SK-N-SH (cell line): Measurements from ENCODE around the gene TGM3. TPM values are rescaled to one million over a fixed set of nuclear protein-coding genes. Genes with fewer than 3 reads are reported as not detected.

Experiments used
- CTCF ChIA-PET: fragments of 300-600, 350-600 bp; formaldehyde crosslinking; extraction: SDS; loops from one replicate; lab custom pipeline; 2021; lab: Yijun Ruan, JAX
- POLR2A ChIA-PET: fragments of 350-600 bp; sonication (Branson Sonifier 250); formaldehyde crosslinking; extraction: SDS; loops from one replicate; lab custom pipeline; 2020; ENCODE audit warnings: antibody characterized with exemption, inconsistent platforms; lab: Yijun Ruan, JAX
- DNase-seq: peaks from one replicate; pipeline ENCODE4 v3.0.0; 2012
- H2AFZ ChIP-seq: fragments of 200-600 bp; sonication (generic); 2 replicates; pipeline ENCODE4 v1.8.1; 2016; ENCODE audit warnings: antibody characterized with exemption, mild to moderate bottlenecking, low read depth
- H3F3A ChIP-seq: fragments of 200-600 bp; sonication (generic); replicated peaks from 2 replicates; pipeline ENCODE3; 2016; ENCODE audit warnings: antibody characterized with exemption, mild to moderate bottlenecking; ENCODE audit not compliant: insufficient read depth
- H3K27ac ChIP-seq, 2 experiments: fragments of 200-500 bp in 1 of 2; fragments of 200-600 bp in 1 of 2; sonication (Bioruptor generic) in 1 of 2; sonication (generic), shearing (Covaris generic) in 1 of 2; 2 replicates each; pipeline versions ENCODE4 v1.5.1 to v1.6.1; 2014 to 2016; ENCODE audit warnings: low read depth in 2 of 2, inconsistent platforms in 1 of 2, low read length in 1 of 2, mild to moderate bottlenecking in 1 of 2, mixed read lengths in 1 of 2
- H3K27me3 ChIP-seq: fragments of 200-600 bp; sonication (generic), shearing (Covaris generic); 2 replicates; pipeline ENCODE4 v1.6.1; 2016; ENCODE audit warnings: mixed run types; ENCODE audit not compliant: insufficient read depth
- H3K36me3 ChIP-seq, 2 experiments: fragments of 200-500 bp in 1 of 2; fragments of 200-600 bp in 1 of 2; sonication (Bioruptor generic) in 1 of 2; sonication (generic) in 1 of 2; replicated peaks in 1 of 2; 2 replicates each; pipeline versions ENCODE3 to v1.5.1; 2014 to 2016; ENCODE audit warnings: low read length in 1 of 2, mild to moderate bottlenecking in 1 of 2; ENCODE audit not compliant: insufficient read depth in 2 of 2, control insufficient read depth in 1 of 2
- H3K4me1 ChIP-seq, 2 experiments: fragments of 200-500 bp in 1 of 2; fragments of 200-600 bp in 1 of 2; sonication (Bioruptor generic) in 1 of 2; sonication (generic), shearing (Covaris generic) in 1 of 2; 2 replicates each; pipeline versions ENCODE4 v1.5.1 to v1.6.1; 2014 to 2016; ENCODE audit warnings: low read depth in 1 of 2, low read length in 1 of 2, mixed run types in 1 of 2; ENCODE audit not compliant: insufficient read depth in 2 of 2, control insufficient read depth in 1 of 2
- H3K4me2 ChIP-seq: fragments of 200-600 bp; sonication (generic), shearing (Covaris generic); 2 replicates; pipeline ENCODE4 v1.6.1; 2017; ENCODE audit warnings: mixed run types
- H3K4me3 ChIP-seq, 2 experiments: fragments of 200-500 bp in 1 of 2; fragments of 200-600 bp in 1 of 2; sonication (Bioruptor generic) in 1 of 2; sonication (generic), shearing (Covaris generic) in 1 of 2; 2 replicates each; pipeline versions ENCODE4 v1.5.1 to v1.8.1; 2014 to 2016; ENCODE audit warnings: low read depth in 2 of 2, inconsistent platforms in 1 of 2, low read length in 1 of 2, mild to moderate bottlenecking in 1 of 2, mixed read lengths in 1 of 2, moderate library complexity in 1 of 2
- H3K79me2 ChIP-seq: fragments of 200-600 bp; sonication (generic); 2 replicates; pipeline ENCODE4 v1.8.1; 2017; ENCODE audit warnings: mild to moderate bottlenecking; ENCODE audit not compliant: insufficient read depth
- H3K9ac ChIP-seq: fragments of 200-600 bp; sonication (generic); 2 replicates; pipeline ENCODE4 v1.6.1; 2017; ENCODE audit warnings: mixed run types
- H3K9me2 ChIP-seq: fragments of 200-600 bp; sonication (generic); 2 replicates; pipeline ENCODE4 v1.6.1; 2017; ENCODE audit warnings: mixed run types
- H3K9me3 ChIP-seq: fragments of 200-600 bp; sonication (generic); 2 replicates; pipeline ENCODE4 v1.6.1; 2017; ENCODE audit warnings: mixed run types, mild to moderate bottlenecking, moderate library complexity
- H4K20me1 ChIP-seq: fragments of 200-600 bp; sonication (generic); 2 replicates; pipeline ENCODE4 v1.6.1; 2017; ENCODE audit warnings: mild to moderate bottlenecking, mixed run types; ENCODE audit not compliant: insufficient read depth
- CHD2 ChIP-seq: fragments of 150-350 bp; IDR thresholded peaks from 2 replicates; pipeline ENCODE4 v1.6.1; 2018; ENCODE audit warnings: low read length; ENCODE audit not compliant: partially characterized antibody
- CTCF ChIP-seq: fragments of 200-600 bp; sonication (generic); IDR thresholded peaks from 2 replicates; pipeline ENCODE4 v1.6.1; 2017; ENCODE audit warnings: antibody characterized with exemption, mild to moderate bottlenecking, moderate library complexity
- FOSL2 ChIP-seq: IDR thresholded peaks from 2 replicates; pipeline ENCODE4 v1.4.0; 2012; ENCODE audit warnings: low read depth, mild to moderate bottlenecking, moderate library complexity, borderline replicate concordance
- FOXJ3 ChIP-seq: sonication (generic); formaldehyde crosslinking; IDR thresholded peaks from 2 replicates; pipeline ENCODE4 v1.5.1; 2020; ENCODE audit warnings: mild to moderate bottlenecking, missing genetic modification reagents
- GABPA ChIP-seq: IDR thresholded peaks from 2 replicates; pipeline ENCODE4 v1.4.0; 2012; ENCODE audit warnings: low read depth, mild to moderate bottlenecking
- GATA2 ChIP-seq: sonication (generic); formaldehyde crosslinking; IDR thresholded peaks from 2 replicates; pipeline ENCODE4 v1.5.0; 2020; ENCODE audit warnings: mild to moderate bottlenecking, missing genetic modification reagents
- JUND ChIP-seq: IDR thresholded peaks from 2 replicates; pipeline ENCODE4 v1.4.0; 2012
- MXI1 ChIP-seq: IDR thresholded peaks from 2 replicates; pipeline ENCODE4 v1.6.1; 2012; ENCODE audit warnings: mild to moderate bottlenecking, low read depth, low read length, improper control_type of control experiment
- NFIC ChIP-seq: IDR thresholded peaks from 2 replicates; pipeline ENCODE4 v1.4.0; 2012; ENCODE audit warnings: borderline replicate concordance
- NRF1 ChIP-seq: IDR thresholded peaks from 2 replicates; pipeline ENCODE4 v1.6.1; 2012; ENCODE audit warnings: low read depth, mild to moderate bottlenecking, low read length
- PBX3 ChIP-seq: IDR thresholded peaks from 2 replicates; pipeline ENCODE4; 2012
- POLR2AphosphoS5 ChIP-seq: IDR thresholded peaks from 2 replicates; pipeline ENCODE4 v1.6.1; 2012; ENCODE audit warnings: low read depth, low read length
- RAD21 ChIP-seq: IDR thresholded peaks from 2 replicates; pipeline ENCODE4 v1.6.1; 2012; ENCODE audit warnings: mild to moderate bottlenecking, low read length
- RFX5 ChIP-seq: IDR thresholded peaks from 2 replicates; pipeline ENCODE4 v1.6.1; 2012; ENCODE audit warnings: mild to moderate bottlenecking, improper control_type of control experiment, low read length
- TEAD4 ChIP-seq: IDR thresholded peaks from 2 replicates; pipeline ENCODE4 v1.4.0; 2012; ENCODE audit warnings: mild to moderate bottlenecking, borderline replicate concordance; ENCODE audit not compliant: insufficient read depth
- YY1 ChIP-seq: IDR thresholded peaks from 2 replicates; pipeline ENCODE4 v1.4.0; 2012; ENCODE audit warnings: low read depth, mild to moderate bottlenecking
- WGBS: methylation state at CpG from one replicate; pipeline ENCODE4 v1.1.6; 2017; ENCODE audit warnings: low lambda C conversion rate; 5-methylcytosine and 5-hydroxymethylcytosine counted together
- polyA plus RNA-seq, 3 experiments: library from polyadenylated mRNA; depleted of rRNA; stranded (reverse); fragments of >200 nt; gene quantifications; 2 replicates each; pipeline ENCODE4 v1.2.3, GENCODE V29; 2012
- TF ChIP-seq, protein P1 (sequence below): fragments of 150-350 bp; IDR thresholded peaks from 2 replicates; pipeline ENCODE4 v1.6.1; 2016; ENCODE audit warnings: mild to moderate bottlenecking, low read depth, low read length
- TF ChIP-seq, protein P2 (sequence below): IDR thresholded peaks from 2 replicates; pipeline ENCODE4 v1.4.0; 2012; ENCODE audit warnings: low read depth, borderline replicate concordance
- TF ChIP-seq, protein P3 (sequence below): fragments of 150-350 bp; IDR thresholded peaks from 2 replicates; pipeline ENCODE4 v1.6.1; 2017; ENCODE audit warnings: antibody characterized with exemption, low read length, low read depth, borderline replicate concordance
- TF ChIP-seq, protein P4 (sequence below): IDR thresholded peaks from 2 replicates; pipeline ENCODE4 v1.4.0; 2012; ENCODE audit warnings: low read depth

TGM3 gene
- polyA plus RNA-seq, 1 of the 3 experiments (the other 2 are of a cell fraction) = not detected

DNA sequence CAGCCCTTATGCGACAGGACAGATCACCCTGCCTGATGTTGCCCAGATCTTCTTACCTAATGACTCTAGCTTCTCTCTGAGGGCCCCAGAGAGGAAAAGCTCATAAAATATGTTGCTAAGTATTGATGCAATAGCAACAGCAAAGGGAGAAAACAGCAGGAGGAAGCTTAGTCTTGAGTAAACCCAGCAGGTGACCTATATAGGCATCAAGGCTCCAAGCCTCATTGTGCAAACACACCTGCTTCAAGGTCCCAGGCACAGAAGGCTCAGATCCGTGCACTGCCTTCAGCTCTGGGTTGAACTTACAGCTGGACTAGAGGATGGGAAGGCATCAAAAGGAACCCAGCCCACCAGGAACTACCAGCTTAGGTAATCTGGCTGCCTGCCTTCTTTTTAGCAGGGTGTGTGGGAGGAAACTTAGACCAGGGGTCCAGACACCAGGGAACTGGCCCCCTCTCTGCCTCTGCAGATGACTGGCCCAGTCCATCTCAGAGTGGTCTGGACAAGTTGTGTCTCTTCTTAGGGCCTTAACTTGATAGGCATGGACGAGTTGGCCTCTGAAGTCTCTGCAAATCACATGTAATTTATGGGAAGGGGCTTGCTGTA lies 34.4 kb downstream of the TGM3 start (continued):
- TF ChIP-seq, protein P1, sequence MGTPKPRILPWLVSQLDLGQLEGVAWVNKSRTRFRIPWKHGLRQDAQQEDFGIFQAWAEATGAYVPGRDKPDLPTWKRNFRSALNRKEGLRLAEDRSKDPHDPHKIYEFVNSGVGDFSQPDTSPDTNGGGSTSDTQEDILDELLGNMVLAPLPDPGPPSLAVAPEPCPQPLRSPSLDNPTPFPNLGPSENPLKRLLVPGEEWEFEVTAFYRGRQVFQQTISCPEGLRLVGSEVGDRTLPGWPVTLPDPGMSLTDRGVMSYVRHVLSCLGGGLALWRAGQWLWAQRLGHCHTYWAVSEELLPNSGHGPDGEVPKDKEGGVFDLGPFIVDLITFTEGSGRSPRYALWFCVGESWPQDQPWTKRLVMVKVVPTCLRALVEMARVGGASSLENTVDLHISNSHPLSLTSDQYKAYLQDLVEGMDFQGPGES = no peak
- TF ChIP-seq, protein P2, sequence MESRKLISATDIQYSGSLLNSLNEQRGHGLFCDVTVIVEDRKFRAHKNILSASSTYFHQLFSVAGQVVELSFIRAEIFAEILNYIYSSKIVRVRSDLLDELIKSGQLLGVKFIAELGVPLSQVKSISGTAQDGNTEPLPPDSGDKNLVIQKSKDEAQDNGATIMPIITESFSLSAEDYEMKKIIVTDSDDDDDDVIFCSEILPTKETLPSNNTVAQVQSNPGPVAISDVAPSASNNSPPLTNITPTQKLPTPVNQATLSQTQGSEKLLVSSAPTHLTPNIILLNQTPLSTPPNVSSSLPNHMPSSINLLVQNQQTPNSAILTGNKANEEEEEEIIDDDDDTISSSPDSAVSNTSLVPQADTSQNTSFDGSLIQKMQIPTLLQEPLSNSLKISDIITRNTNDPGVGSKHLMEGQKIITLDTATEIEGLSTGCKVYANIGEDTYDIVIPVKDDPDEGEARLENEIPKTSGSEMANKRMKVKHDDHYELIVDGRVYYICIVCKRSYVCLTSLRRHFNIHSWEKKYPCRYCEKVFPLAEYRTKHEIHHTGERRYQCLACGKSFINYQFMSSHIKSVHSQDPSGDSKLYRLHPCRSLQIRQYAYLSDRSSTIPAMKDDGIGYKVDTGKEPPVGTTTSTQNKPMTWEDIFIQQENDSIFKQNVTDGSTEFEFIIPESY = no peak
- TF ChIP-seq NRF1 (no peak), FOSL2 (no peak)

DNA sequence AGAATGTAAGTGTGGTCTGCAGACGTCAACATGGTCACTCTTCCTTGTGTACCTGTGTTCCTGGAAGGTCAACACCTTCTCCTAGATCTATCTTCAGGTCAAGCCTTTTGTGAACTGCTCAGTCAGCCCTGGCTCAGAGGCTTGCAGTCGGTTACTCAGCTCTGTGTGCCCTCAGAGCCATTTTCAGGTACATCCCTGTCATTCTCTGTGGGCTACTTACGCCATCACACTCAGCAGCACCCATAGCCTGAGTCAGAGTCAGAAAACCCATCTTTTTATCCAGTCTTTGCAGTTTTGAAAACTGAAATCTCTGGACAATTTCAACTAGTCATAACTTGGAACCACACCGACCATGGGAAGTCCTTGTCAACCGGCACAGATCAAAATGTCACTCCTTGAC lies 35.3 kb downstream of the TGM3 start:
- H3K4me2 ChIP-seq = no peak overlapping the region
- no peaks in the 10 kb centered on the region for H3K36me3 ChIP-seq
- H3K9me3 ChIP-seq = no peaks in the 10 kb centered on the region
- H3F3A ChIP-seq = no peaks in the 10 kb centered on the region
- no peaks in the 10 kb centered on the region for H3K79me2 ChIP-seq
- H3K4me1 ChIP-seq = no peaks in the 10 kb centered on the region
- no peak for DNase-seq
- ChIA-PET CTCF (no interaction called here), POLR2A (no interaction called here)
- no peak overlapping the region for H3K27ac ChIP-seq
- no peak overlapping the region for H3K4me3 ChIP-seq
- no peaks in the 10 kb centered on the region for H4K20me1 ChIP-seq
- peaks cover 4% of the 10 kb centered on the region; the same call in 1 of the 2 replicates for H3K27me3 ChIP-seq
- no peak overlapping the region for H2AFZ ChIP-seq
- H3K9me2 ChIP-seq = no peaks in the 10 kb centered on the region
- 29% methylated on average over 5 of the region's 5 CpGs for WGBS
- no peak overlapping the region for H3K9ac ChIP-seq
- TF ChIP-seq, protein P3, sequence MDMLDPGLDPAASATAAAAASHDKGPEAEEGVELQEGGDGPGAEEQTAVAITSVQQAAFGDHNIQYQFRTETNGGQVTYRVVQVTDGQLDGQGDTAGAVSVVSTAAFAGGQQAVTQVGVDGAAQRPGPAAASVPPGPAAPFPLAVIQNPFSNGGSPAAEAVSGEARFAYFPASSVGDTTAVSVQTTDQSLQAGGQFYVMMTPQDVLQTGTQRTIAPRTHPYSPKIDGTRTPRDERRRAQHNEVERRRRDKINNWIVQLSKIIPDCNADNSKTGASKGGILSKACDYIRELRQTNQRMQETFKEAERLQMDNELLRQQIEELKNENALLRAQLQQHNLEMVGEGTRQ = no peak
- TF ChIP-seq POLR2AphosphoS5 (no peak), GABPA (no peak), RAD21 (no peak), NFIC (no peak), TEAD4 (no peak), JUND (no peak), GATA2 (no peak), FOSL2 (no peak), FOXJ3 (CRISPR knock-in tag) (no peak), RFX5 (no peak), PBX3 (no peak), YY1 (no peak), MXI1 (no peak), CTCF (no peak), CHD2 (no peak)
- TF ChIP-seq, protein P1 = no peak
- TF ChIP-seq, protein P4, sequence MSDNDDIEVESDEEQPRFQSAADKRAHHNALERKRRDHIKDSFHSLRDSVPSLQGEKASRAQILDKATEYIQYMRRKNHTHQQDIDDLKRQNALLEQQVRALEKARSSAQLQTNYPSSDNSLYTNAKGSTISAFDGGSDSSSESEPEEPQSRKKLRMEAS = no peak
- TF ChIP-seq, protein P2 = no peak
